Parathyroid adenoma (tissue), 2 donors: Measurements from ENCODE around the gene WDR37.
"Not testable (repeated sequence)": the region's sequence is repeated elsewhere in the genome, so short reads cannot be mapped to it uniquely, and the experiment has no call there.

Experiments used
- H2AFZ ChIP-seq: fragments of 300-600 bp; sonication (generic); one replicate; pipeline ENCODE4 v1.7.0; 2017; ENCODE audit warnings: antibody characterized with exemption, mild to moderate bottlenecking
- H3K27ac ChIP-seq: fragments of 300-600 bp; sonication (generic); one replicate; pipeline ENCODE4 v1.7.0; 2017
- H3K27me3 ChIP-seq: fragments of 300-600 bp; sonication (generic); one replicate; pipeline ENCODE4 v1.7.0; 2017; ENCODE audit warnings: low read length; ENCODE audit not compliant: control insufficient read depth, insufficient read depth
- H3K36me3 ChIP-seq: fragments of 300-600 bp; sonication (generic); one replicate; pipeline ENCODE4 v1.7.0; 2017; ENCODE audit warnings: low read length; ENCODE audit not compliant: control insufficient read depth, insufficient read depth
- H3K4me1 ChIP-seq: fragments of 300-600 bp; sonication (generic); one replicate; pipeline ENCODE4 v1.7.0; 2017; ENCODE audit warnings: control low read depth
- H3K4me2 ChIP-seq: fragments of 300-600 bp; sonication (generic); one replicate; pipeline ENCODE4 v1.7.0; 2017; ENCODE audit warnings: low read length
- H3K4me3 ChIP-seq: fragments of 300-600 bp; sonication (generic); one replicate; pipeline ENCODE4 v1.7.0; 2017; ENCODE audit warnings: low read depth, low read length
- H3K79me2 ChIP-seq: fragments of 300-600 bp; sonication (generic); one replicate; pipeline ENCODE4 v1.7.0; 2017; ENCODE audit warnings: control low read depth
- H3K9ac ChIP-seq: fragments of 300-600 bp; sonication (generic); one replicate; pipeline ENCODE4 v1.7.0; 2017; ENCODE audit warnings: mild to moderate bottlenecking
- H3K9me3 ChIP-seq: fragments of 300-600 bp; sonication (generic); one replicate; pipeline ENCODE4 v1.7.0; 2017; ENCODE audit warnings: low read length; ENCODE audit not compliant: control insufficient read depth
- TF ChIP-seq, protein P1 (sequence below): fragments of 300-600 bp; sonication (generic); IDR thresholded peaks from one replicate; pipeline ENCODE4 v1.7.0; 2017; ENCODE audit warnings: antibody characterized with exemption, mild to moderate bottlenecking
- donor health status: primary hyperparathyroidism.

WDR37 gene

DNA sequence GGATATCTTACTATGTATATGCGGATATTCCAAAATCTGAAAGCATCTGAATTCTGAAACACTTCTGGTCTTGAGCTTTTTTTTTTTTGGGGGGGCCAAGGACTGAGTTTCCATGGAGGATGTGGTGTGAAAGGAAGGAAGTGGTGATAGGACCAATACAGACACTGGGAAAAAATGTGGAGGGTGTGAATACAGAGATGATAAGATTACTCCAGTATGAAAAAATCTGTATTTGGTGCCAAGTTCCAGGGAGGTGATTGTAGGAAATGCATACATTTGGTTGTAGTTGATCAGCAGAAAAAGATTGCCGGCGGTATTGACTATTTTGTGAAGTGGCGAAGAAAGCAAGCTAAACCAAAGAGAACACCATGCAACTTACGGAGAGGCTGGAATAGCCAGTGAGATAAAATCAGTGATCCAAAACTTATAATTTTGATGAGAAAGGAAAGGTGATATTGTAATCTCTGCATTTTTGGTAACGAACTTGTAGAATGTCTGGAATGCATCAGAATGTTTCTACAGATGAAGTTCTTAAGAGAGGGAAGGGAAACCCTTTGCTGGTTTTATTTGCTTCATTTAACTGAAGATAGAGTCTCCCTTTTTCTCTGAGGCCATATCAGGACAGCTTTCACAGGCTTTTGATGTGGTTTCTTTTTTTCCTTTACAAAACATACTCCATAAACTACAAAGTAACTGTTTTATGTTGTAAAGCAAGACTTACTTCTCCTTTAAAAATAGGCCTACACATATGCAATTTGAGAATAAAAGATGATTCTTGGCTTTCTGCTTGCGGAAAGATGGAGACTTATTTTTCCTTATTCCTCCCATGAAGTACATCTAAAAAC lies 6.0 kb downstream of the WDR37 start:
- no peak overlapping the region for H3K27ac ChIP-seq

DNA sequence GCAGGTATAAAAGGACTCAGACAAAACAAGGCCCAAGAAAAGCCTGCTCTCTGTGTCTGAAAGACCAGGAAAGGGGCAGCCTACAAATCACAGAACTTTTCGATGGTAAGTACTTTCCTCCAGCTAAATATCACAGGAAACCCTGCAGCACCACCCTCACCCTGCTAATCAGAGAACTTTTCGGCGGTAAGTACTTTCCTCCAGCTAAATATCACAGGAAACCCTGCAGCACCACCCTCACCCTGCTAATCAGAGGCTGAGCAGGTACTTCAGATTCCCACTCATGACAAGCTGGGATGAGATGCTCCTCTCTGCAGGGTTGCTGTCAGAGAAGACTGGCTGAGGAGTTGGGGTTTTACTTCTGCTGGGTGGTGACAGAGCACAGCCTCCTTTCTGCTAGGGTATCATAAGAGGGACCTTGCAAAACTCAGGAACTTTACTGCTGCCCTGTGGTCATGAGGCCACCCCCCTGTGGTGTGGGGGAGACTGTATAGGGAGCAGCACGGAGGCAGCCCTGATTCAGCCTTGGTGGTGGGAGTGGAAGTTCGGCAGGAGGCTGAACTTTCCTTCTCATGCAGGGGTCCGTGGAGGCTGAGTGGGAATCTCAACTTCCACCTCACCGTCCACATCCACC lies 7.2 kb downstream of the WDR37 start:
- no peak overlapping the region for H3K4me2 ChIP-seq
- H3K27me3 ChIP-seq: no peaks in the 10 kb centered on the region
- peaks cover 50% of the 10 kb centered on the region for H3K79me2 ChIP-seq
- peaks cover 4% of the 10 kb centered on the region for H3K4me1 ChIP-seq
- H3K27ac ChIP-seq: no peak overlapping the region
- no peak overlapping the region for H2AFZ ChIP-seq
- no peak overlapping the region for H3K4me3 ChIP-seq
- no peaks in the 10 kb centered on the region for H3K9me3 ChIP-seq
- H3K36me3 ChIP-seq: no peaks in the 10 kb centered on the region
- H3K9ac ChIP-seq: no peak overlapping the region
- TF ChIP-seq, protein P1, sequence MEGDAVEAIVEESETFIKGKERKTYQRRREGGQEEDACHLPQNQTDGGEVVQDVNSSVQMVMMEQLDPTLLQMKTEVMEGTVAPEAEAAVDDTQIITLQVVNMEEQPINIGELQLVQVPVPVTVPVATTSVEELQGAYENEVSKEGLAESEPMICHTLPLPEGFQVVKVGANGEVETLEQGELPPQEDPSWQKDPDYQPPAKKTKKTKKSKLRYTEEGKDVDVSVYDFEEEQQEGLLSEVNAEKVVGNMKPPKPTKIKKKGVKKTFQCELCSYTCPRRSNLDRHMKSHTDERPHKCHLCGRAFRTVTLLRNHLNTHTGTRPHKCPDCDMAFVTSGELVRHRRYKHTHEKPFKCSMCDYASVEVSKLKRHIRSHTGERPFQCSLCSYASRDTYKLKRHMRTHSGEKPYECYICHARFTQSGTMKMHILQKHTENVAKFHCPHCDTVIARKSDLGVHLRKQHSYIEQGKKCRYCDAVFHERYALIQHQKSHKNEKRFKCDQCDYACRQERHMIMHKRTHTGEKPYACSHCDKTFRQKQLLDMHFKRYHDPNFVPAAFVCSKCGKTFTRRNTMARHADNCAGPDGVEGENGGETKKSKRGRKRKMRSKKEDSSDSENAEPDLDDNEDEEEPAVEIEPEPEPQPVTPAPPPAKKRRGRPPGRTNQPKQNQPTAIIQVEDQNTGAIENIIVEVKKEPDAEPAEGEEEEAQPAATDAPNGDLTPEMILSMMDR: no peak

More for the DNA sequence above, 6.0 kb downstream of the WDR37 start:
- TF ChIP-seq, protein P1: no peak
- Histone ChIP-seq H3K4me2 (no peak overlapping the region), H3K79me2 (peaks cover 59% of the 10 kb centered on the region), H3K9ac (no peak overlapping the region), H2AFZ (no peak overlapping the region), H3K36me3 (no peaks in the 10 kb centered on the region), H3K9me3 (no peaks in the 10 kb centered on the region), H3K4me3 (no peak overlapping the region), H3K4me1 (peaks cover 15% of the 10 kb centered on the region), H3K27me3 (no peaks in the 10 kb centered on the region)

DNA sequence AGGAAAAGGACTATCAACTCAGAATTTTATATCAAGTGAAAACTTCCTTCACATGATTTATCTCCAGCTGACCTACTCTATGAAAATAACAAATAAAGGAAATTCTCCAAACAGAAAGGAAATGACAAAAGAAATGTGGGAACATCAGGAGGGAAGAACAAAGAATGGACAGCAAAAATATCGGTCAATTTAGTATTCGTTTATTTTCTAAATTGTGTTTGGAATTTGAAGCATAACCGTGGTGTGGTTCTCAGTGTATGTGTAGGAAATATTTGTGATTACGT lies 8.7 kb downstream of the WDR37 start:
- H3K4me3 ChIP-seq: no peak overlapping the region
- no peak overlapping the region for H3K4me2 ChIP-seq
- H3K27ac ChIP-seq: no peak overlapping the region
- H3K4me1 ChIP-seq: peaks cover 3% of the 10 kb centered on the region
- H3K9me3 ChIP-seq: no peaks in the 10 kb centered on the region
- H3K36me3 ChIP-seq: no peaks in the 10 kb centered on the region
- no peak overlapping the region for H3K9ac ChIP-seq
- peaks cover 40% of the 10 kb centered on the region for H3K79me2 ChIP-seq
- no peak overlapping the region for H2AFZ ChIP-seq
- no peaks in the 10 kb centered on the region for H3K27me3 ChIP-seq
- TF ChIP-seq, protein P1: no peak

GRCh38 chr10:1066734-1067133 lies 10.5 kb downstream of the WDR37 start:
- H3K9ac ChIP-seq, H3K36me3 ChIP-seq, H3K4me2 ChIP-seq, H3K27me3 ChIP-seq, H3K4me3 ChIP-seq, H3K27ac ChIP-seq, H3K4me1 ChIP-seq, H2AFZ ChIP-seq, H3K9me3 ChIP-seq: not testable (repeated sequence)
- peaks cover 22% of the 10 kb centered on the region for H3K79me2 ChIP-seq

DNA sequence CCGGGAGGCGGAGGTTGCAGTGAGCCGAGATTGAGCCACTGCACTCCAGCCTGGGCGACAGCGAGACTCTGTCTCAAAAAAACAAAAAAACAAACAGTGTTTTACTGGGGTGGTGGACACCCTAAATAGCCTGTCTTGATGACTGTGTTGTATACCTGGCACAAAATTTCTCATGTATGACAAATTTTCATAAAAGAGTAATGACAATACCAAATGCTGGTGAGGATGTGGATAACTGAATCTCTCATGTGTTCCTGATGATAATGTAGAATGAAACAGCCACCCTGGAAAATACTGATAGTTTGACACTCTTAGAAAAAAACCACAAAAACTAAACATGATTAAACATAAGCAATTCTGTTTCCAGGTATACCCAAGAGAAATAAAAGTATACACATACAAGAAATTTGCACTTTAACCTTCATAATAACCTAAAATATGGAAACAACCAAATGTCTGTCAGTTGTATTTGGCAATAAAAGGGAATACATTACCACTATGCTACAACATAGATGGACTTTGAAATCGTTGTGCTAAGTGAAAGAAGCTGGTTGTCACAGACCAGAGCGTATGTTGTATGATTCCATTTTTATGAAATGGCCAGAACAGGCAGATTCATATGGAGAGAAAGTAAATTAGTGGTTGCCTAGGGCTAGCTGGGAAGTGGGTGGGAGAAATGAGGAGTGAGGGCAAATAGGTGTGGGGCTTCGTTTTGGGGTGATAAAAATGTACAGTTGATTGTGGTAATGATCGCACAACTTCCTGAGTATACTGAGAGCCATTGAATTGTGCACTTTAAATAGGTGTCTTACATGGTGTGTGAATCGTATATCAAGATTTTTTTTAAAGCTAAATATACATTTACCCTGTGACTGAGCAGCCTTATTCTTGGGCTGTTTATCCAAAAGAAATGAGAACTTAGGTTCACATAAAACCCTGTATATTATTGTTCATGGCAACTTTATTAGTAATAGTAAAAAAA lies 12.5 kb downstream of the WDR37 start:
- Histone ChIP-seq H3K36me3 (no peaks in the 10 kb centered on the region), H3K9ac (no peak overlapping the region), H3K9me3 (no peaks in the 10 kb centered on the region), H3K4me1 (no peaks in the 10 kb centered on the region), H3K79me2 (peaks cover 20% of the 10 kb centered on the region), H3K4me3 (no peak overlapping the region), H3K4me2 (no peak overlapping the region), H2AFZ (no peak overlapping the region), H3K27ac (no peak overlapping the region), H3K27me3 (no peaks in the 10 kb centered on the region)
- TF ChIP-seq, protein P1: no peak
